GM19193 (cell line): ENCODE measurements around the gene MT1G.

Experiments
- POLR2A ChIP-seq: IDR thresholded peaks from 4 replicates; pipeline ENCODE4 v1.6.1; 2011; ENCODE audit not compliant: insufficient read depth, insufficient read length; ENCODE audit errors: extremely low read depth

Gene MT1G

GRCh38 chr16:56672761-56673536 is 5.1 kb upstream of the MT1G start:
- TF ChIP-seq POLR2A: no peak

DNA sequence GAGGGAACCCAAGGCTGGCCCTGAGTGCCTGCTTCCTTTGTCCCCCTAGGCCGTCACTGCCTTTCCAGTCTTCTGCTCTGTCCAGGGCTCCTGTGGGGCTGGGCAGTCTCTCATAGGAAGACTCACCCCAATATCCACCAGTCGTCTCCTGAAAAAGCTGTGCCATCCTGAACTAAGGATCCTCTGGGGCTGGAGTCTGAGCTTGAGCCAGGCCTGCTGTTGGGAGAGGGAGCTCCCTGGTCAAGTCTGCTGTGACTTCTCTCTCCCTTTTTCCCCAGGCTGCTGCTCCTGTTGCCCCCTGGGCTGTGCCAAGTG is 2.7 kb upstream of the MT1G start:
- no peak for TF ChIP-seq POLR2A

GRCh38 chr16:56669840-56670619 is 2.2 kb upstream of the MT1G start:
- TF ChIP-seq POLR2A: no peak

- no peak for TF ChIP-seq POLR2A
These were observed 1.4 kb upstream of the MT1G start, which contains the start of gene MT1H for GRCh38 chr16:56669005-56669839. Gene MT1H, plus strand, starts transcription at chr16:56669814. Its CDS starts 71 bp downstream, at chr16:56669885.

- TF ChIP-seq POLR2A: no peak
These were observed 3.4 kb downstream of the MT1G start for GRCh38 chr16:56664506-56664905.

DNA sequence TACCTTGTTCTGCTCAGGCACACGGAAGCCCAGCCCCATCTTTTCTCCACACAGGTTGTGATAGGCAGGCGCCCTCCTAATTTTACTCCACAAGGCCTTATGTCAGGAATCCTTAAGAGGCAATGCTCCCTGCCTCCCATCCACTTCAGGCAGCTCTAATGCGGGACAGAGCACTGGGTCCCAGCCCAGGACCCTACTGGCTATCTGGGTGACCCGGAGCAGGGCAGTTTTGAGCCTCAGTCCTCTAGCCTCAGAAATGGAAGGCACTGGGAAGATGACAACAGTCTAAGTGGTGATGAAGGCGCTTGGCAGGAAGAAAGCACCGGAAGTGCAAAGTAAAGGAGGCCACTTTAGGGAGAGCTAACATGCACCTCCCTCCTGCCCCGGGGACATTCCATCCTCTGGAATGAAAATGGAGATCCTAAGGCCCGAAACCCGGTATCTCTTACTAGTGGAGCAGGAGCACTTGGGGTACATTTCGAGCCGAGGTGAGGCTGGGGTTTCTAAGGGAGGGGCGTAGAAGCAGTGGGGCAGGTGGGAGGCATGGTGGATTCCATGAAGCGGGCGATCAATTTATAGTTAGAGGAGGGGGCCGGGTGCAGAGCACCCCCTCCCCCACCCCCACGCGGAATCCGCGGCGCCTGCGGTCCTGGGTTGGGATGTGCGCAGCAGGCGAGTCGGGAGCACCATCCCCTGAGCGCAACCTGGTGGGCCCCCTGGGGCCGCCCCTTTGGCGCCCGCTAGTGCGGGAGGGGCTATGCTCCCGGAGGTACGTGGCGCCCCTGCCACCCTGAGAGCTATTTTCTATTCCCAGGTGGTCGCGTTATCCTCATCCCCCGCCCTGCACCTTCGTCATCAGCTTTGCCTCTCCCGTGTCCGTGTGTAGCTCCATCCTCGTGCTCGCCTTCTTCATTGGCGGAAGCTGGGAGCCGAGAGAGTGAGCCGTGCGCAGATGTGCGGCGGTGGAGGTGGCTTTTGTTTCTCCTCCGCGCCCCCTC is 5.2 kb downstream of the MT1G start:
- TF ChIP-seq POLR2A: no peak

- TF ChIP-seq POLR2A: no peak
These were observed 9.5 kb downstream of the MT1G start for GRCh38 chr16:56658327-56658875.

DNA sequence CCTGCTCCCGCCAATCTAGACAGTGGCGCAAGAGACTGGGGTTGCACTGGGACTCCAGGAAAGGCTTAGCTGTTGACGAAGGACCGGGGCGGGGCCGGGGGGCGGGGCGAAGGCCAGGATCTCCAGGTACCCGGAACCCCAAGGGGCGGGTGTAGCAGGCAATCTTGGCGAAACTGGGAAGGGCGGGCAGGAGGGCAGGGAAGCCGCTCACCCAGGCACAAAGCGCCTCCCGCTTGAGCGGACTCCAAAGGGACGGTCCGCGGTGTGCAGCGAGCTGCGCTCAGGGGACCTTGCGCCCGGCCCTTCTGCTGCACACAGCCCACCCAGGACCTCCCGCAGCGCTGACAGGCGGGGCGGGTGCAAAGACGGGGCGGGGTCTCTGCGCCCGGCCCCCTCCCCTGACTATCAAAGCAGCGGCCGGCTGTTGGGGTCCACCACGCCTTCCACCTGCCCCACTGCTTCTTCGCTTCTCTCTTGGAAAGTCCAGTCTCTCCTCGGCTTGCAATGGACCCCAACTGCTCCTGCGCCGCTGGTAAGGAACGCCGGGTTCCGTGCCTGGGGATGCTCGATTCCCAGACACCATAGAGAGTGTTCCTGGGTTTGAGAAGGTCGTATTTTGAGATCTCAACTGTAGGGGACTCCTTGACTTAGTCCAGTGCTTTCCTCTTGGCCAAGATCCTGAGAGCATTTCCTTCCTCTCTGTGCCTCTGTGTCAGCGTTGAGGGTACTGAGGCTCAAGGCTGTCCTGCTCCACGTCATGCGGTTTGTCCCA is 10.1 kb downstream of the MT1G start, which contains the start of gene MT1F:
Gene MT1F, plus strand, starts transcription at position 405 of the 772 bp plus-strand sequence. Its CDS starts 100 bp downstream, at position 505.
- TF ChIP-seq POLR2A: no peak

DNA sequence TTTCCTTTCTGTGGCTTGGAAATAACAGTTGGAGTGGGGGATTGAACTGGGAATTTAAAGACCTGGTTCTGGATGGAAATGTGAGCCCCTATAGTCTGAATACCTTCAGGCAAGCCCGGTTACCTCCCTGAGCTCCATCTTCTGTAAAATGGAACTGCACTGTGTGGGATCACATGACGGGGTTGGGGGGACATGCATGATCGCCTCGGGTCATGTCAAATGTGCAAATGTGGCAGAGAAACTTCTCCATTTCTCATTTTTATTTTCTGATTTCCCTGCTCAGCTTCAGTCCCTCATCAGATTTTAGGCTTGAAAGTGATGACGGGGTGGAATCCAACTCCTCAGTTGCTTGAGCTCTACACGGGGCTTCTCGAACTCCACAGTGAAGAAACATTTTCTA is 14.6 kb downstream of the MT1G start:
- no peak for TF ChIP-seq POLR2A

DNA sequence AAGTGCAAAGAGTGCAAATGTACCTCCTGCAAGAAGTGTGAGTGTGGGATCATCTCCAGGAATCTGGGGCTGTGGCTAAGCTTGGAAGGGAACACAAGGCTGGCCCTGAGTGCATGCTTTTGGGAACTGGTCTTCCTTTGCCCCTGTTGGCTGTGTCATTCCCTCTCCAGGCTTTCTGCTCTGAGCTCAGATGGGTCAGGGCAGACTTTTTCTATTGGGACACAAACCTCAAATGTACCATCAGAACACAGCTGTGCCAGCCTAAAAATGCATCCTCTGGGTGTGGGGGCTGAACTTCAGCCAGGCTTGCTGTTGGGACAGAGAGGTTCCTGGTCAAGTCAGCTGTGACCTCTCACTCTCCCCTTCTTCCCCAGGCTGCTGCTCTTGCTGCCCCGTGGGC is 15.3 kb downstream of the MT1G start:
- no peak for TF ChIP-seq POLR2A

DNA sequence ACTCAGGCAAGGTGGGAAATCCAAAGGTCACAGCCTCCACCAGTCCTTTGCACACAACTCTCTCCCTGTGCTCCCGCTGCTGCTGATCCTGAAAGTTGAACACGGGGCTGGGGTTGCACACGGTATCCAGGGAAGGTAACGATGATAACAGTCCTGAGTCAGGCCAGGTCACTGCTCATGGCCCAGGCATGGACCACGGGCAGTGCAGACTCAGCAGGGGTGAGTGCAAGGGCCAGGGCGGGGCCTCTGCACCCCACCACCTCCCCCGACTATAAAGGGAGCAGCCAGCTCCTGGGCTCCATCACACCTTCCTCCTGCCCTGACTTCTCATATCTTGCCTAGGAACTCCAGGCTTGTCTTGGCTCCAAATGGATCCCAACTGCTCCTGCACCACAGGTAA is 16.3 kb downstream of the MT1G start, which contains the start of gene MT1B:
Gene MT1B, plus strand, starts transcription at position 301 of the 400 bp plus-strand sequence. Its CDS starts 68 bp downstream, at position 369.
- no peak for TF ChIP-seq POLR2A

GRCh38 chr16:56649820-56650219 is 18.0 kb downstream of the MT1G start:
- TF ChIP-seq POLR2A: no peak

DNA sequence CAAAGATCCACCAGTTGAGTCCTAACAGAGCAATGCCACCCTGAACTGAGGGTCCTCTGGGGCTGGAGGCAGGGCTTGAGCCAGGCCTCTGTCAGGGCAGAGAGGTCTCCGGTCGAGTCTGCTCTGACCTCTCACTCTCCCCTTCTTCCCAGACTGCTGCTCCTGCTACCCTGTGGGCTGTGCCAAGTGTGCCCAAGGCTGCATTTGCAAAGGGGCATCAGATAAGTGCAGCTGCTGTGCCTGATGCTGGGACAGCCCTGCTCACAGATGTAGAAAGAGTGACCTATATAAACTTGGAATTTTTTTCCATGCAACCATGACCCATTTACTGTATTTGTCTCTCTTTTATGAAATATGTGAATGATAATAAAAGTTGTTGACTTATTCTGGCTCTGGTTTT is 18.6 kb downstream of the MT1G start:
- TF ChIP-seq POLR2A: no peak
